Stimulated activated naive CD8-positive, alpha-beta T cell treated with anti-CD3 and anti-CD28 coated beads, Interleukin-15, amount 100 ng/mL, for 72 hours (primary cell): ENCODE results near the gene MLLT11.

Experiments used
- ATAC-seq: fragments of 150-1000 bp; cut with Tn5 transposase; 2 replicates; pipeline ENCODE4 v1.10.0; 2021; ENCODE audit warnings: mild to moderate bottlenecking, moderate library complexity
- DNase-seq, 2 donors: peaks; one replicate each; pipeline ENCODE4 v3.0.0; 2021 to 2022
- H3K27ac Mint-ChIP-seq, 2 donors: one replicate each; pipeline ENCODE4 v1.8.0; 2022; ENCODE audit warnings: mild to moderate bottlenecking in 2 of 2, mixed read lengths in 2 of 2, moderate library complexity in 2 of 2
- H3K27me3 Mint-ChIP-seq: one replicate; pipeline ENCODE4 v1.8.0; 2022; ENCODE audit warnings: mixed read lengths
- H3K4me1 Mint-ChIP-seq: one replicate; pipeline ENCODE4 v1.8.0; 2022; ENCODE audit warnings: mild to moderate bottlenecking, mixed read lengths
- H3K4me3 Mint-ChIP-seq, 2 donors: one replicate each; pipeline ENCODE4 v1.8.0; 2022; ENCODE audit warnings: mild to moderate bottlenecking in 2 of 2, mixed read lengths in 2 of 2, moderate library complexity in 1 of 2
- H3K9me3 Mint-ChIP-seq, 2 donors: one replicate each; pipeline ENCODE4 v1.8.0; 2022; ENCODE audit warnings: mixed read lengths in 2 of 2

MLLT11 gene

GRCh38 chr1:151060007-151060656, at the start of gene MLLT11:
Gene MLLT11, plus strand, starts transcription at chr1:151060397. Its CDS starts 6,828 bp downstream, at chr1:151067225.
- peaks cover 75% of the 10 kb centered on the region for H3K4me1 Mint-ChIP-seq
- H3K27me3 Mint-ChIP-seq: no peaks in the 10 kb centered on the region
- H3K9me3 Mint-ChIP-seq: no peaks in the 10 kb centered on the region
- peak within 1 kb of the TSS; percentile 93 to 95 for H3K4me3 Mint-ChIP-seq
- no peak for ATAC-seq
- peak; percentile 17 to 30 for DNase-seq
- peak within 1 kb of the TSS; percentile 94 to 98 for H3K27ac Mint-ChIP-seq

DNA sequence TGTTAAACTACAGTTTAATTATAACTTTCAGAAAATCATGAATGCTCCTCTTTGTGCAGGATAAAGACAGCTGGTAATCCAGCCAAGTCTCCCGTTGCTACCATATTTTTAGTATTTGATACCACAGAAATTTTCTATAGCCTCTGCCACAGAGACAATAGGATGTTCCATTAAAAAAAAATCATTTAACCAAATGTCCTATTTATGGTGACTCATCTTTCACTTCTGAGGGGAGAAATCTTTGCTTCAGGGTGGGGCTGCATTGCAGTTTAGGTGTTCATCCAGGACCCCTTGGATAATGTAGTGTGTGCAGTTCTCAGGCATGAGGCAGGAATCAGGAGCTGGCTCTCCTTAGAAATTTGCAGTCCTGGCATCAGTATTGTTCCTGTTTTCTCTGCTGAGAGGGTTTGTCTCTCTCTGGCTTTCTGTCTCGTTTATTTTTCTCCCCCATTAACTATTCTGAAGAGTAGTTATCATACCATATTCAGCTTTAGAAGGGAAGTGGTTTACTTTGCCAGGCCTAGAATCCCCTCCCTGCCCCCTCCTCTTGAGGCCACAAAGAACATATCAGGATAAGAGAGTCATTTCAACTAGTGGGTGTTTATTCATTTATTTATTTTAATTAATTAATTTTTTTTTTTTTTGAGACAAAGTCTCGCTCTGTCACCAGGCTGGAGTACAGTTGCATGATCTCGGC, 48.9 kb upstream of the MLLT11 start:
- DNase-seq (no peak), ATAC-seq (no peak)
- H3K4me3 Mint-ChIP-seq: peak overlapping the region; percentile 45 to 46
- H3K9me3 Mint-ChIP-seq: no peaks in the 10 kb centered on the region
- H3K4me1 Mint-ChIP-seq: peaks cover 68% of the 10 kb centered on the region
- H3K27me3 Mint-ChIP-seq: no peaks in the 10 kb centered on the region
- H3K27ac Mint-ChIP-seq: peak overlapping the region in 1 of 2 donors; percentile 75

DNA sequence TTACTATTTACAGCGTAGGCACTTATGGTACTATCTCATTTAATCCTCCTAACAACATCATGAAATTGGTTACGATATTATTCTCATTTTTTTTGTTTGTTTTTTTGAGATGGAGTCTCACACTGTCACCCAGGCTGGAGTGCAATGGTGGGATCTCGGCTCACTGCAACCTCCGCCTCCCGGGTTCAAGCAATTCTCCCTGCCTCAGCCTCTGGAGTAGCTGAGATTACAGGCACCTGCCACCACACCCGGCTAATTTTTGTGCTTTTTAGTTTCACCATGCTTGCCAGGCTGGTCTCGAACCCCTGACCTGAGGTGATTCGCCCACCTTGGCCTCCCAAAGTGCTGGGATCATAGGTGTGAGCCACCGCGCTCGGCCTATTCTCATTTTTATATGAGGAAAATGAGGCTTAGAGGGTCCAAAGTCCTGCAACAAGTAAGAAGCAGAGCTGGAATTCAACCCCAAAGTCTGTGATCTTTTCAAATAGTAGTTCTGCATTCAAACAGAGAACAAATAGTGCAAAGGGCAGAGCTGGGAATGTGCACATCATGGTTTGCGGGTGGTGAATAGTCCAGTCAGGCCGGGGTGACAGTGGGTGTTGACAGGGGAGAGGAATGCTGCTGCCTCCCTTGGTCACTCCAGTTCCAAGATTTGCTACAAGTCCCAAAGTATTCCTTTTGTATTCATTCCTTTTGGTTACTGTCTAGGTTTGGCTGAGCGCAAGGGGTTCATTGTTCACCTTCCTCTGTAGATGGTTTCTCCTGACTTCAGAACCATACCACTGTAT, 47.3 kb upstream of the MLLT11 start:
- no peak for ATAC-seq
- Mint-ChIP-seq H3K4me1 (peaks cover 52% of the 10 kb centered on the region), H3K27ac (no peak overlapping the region), H3K4me3 (no peak overlapping the region), H3K27me3 (no peaks in the 10 kb centered on the region), H3K9me3 (no peaks in the 10 kb centered on the region)
- DNase-seq: no peak

DNA sequence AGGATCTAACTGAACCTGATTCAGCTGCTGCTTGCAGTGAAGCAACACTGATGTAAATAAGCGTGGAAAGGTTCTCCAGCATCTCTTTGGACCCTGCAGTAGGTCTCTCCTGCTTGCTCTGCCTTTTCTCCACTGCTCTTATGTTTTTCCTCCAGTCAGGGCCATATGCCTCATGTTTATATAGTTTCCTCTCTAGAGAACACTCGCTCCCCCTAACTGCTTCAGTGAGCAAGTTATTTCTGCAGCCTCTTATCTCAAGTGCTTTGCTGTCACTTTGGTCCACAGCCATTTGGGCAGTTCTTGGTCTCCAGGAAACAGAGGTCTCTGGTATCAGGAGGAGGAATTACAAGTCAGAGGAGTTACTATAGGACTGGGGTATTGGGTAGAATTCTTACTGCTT, 46.7 kb upstream of the MLLT11 start:
- Mint-ChIP-seq H3K4me1 (peaks cover 48% of the 10 kb centered on the region), H3K4me3 (no peak overlapping the region), H3K9me3 (no peaks in the 10 kb centered on the region), H3K27ac (peak overlapping the region; percentile 5 to 42), H3K27me3 (no peaks in the 10 kb centered on the region)
- no peak for ATAC-seq
- DNase-seq: no peak

- Mint-ChIP-seq H3K4me3 (peak overlapping the region; percentile 50 to 61), H3K27me3 (no peaks in the 10 kb centered on the region), H3K27ac (peak overlapping the region in 1 of 2 donors; percentile 27), H3K4me1 (peaks cover 14% of the 10 kb centered on the region), H3K9me3 (no peaks in the 10 kb centered on the region)
- DNase-seq (peak; percentile 78 to 80), ATAC-seq (peak; percentile 100)
Measured at GRCh38 chr1:151024540-151025146, 35.6 kb upstream of the MLLT11 start.

DNA sequence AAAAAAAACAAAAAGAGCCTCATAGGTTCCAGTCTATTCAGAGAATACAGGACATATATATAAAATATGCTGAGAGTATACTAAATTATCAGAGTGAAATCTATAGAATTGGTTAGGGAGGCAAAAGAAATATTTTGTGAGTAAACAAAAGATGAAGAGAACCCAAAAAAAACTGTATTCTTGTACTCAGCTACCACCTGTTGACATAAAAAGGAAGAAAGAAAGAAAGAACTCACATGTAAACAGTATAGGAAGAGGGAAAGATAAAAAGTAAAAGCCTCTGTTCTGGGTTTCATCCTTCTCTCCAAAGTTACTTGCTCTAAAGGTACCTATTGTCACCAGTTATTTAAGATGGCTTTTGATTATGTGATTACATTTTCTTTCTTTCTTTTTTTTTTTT, 33.7 kb upstream of the MLLT11 start:
- H3K4me1 Mint-ChIP-seq: peaks cover 14% of the 10 kb centered on the region

DNA sequence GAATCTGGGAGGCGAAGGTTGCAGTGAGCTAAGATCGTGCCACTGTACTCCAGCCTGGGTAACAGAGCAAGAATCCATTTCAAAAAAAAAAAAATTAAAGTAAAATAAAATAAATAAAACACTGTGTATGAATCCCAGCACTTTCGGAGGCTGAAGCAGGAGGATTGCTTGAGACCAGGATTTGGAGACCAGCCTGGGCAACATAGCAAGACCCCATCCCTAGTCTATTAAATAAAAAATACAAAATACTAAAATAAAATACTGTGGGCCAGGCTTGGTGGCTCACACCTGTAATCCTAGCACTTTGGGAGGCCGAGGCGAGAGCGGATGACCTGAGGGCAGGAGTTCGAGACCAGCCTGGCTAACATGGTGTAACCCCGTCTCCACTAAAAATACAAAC, 28.0 kb upstream of the MLLT11 start:
- Mint-ChIP-seq H3K9me3 (no peaks in the 10 kb centered on the region), H3K4me3 (no peak overlapping the region), H3K4me1 (no peaks in the 10 kb centered on the region), H3K27me3 (no peaks in the 10 kb centered on the region), H3K27ac (no peak overlapping the region)
- ATAC-seq (no peak), DNase-seq (no peak)

More for the DNA sequence above, 33.7 kb upstream of the MLLT11 start:
- no peaks in the 10 kb centered on the region for H3K27me3 Mint-ChIP-seq
- ATAC-seq (no peak), DNase-seq (no peak)
- H3K27ac Mint-ChIP-seq: no peak overlapping the region
- no peaks in the 10 kb centered on the region for H3K9me3 Mint-ChIP-seq
- H3K4me3 Mint-ChIP-seq: no peak overlapping the region

- no peaks in the 10 kb centered on the region for H3K4me1 Mint-ChIP-seq
- H3K9me3 Mint-ChIP-seq: no peaks in the 10 kb centered on the region
- ATAC-seq (no peak), DNase-seq (no peak)
- peak overlapping the region in 1 of 2 donors; percentile 94 for H3K27ac Mint-ChIP-seq
- no peak overlapping the region for H3K4me3 Mint-ChIP-seq
- H3K27me3 Mint-ChIP-seq: no peaks in the 10 kb centered on the region
Measured at GRCh38 chr1:151035167-151035566, 25.0 kb upstream of the MLLT11 start.

DNA sequence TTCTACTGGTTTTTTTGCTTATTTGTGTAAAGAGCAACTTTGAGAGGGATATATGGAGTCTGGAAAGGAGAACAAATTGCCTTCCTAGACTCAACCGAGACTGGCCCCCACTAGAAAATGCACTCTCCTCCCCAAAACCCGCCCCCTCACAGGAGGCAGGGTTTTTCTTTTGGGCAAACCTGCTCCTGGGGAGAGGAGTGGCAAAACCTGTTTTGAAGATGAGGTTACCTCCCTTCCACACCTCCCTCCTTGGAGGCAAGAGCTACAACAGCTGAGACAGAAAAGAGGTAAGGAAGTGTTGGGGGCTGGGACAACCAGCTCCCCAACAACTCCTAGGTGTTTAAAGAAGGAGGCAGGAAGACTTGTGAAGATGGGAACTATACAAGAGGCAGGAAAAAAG, 23.8 kb upstream of the MLLT11 start, which contains the start of gene BNIPL:
Gene BNIPL, plus strand, starts transcription at position 231 of the 400 bp plus-strand sequence. Its CDS starts 140 bp downstream, at position 371.
- DNase-seq: no peak
- Mint-ChIP-seq H3K9me3 (no peaks in the 10 kb centered on the region), H3K4me3 (no peak within 1 kb of the TSS), H3K4me1 (no peaks in the 10 kb centered on the region), H3K27ac (peak within 1 kb of the TSS; percentile 3 to 64), H3K27me3 (no peaks in the 10 kb centered on the region)
- ATAC-seq: no peak

- Mint-ChIP-seq H3K27me3 (no peaks in the 10 kb centered on the region), H3K4me1 (no peaks in the 10 kb centered on the region), H3K27ac (no peak overlapping the region), H3K4me3 (no peak overlapping the region), H3K9me3 (no peaks in the 10 kb centered on the region)
- ATAC-seq: no peak
- no peak for DNase-seq
Measured at GRCh38 chr1:151037032-151037431, 23.2 kb upstream of the MLLT11 start.

GRCh38 chr1:151039521-151039920, 20.7 kb upstream of the MLLT11 start:
- Mint-ChIP-seq H3K4me1 (peaks cover 15% of the 10 kb centered on the region), H3K27ac (no peak overlapping the region), H3K27me3 (no peaks in the 10 kb centered on the region), H3K9me3 (no peaks in the 10 kb centered on the region), H3K4me3 (no peak overlapping the region)
- ATAC-seq (no peak), DNase-seq (no peak)

DNA sequence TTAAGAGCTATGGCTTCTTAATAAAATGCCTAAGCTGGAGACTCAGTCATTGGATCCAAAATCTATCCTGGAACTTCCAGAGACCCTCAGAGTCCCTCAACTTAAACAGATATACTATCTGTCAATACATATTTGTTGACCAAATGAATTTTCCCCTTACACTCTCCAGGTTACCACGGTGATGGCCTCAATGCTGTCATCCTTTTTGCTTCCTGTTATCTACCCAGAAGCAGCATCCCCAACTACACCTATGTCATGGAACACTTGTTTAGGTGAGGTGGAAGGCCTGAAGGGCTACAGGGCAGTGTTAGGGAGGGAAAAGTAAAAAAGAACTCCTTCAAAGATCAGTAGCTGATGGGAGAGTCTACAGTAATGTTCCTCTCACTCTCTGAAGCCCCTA, 17.0 kb upstream of the MLLT11 start:
- no peak overlapping the region for H3K4me3 Mint-ChIP-seq
- peaks cover 33% of the 10 kb centered on the region for H3K4me1 Mint-ChIP-seq
- H3K9me3 Mint-ChIP-seq: no peaks in the 10 kb centered on the region
- peak overlapping the region in 1 of 2 donors; percentile 37 for H3K27ac Mint-ChIP-seq
- no peaks in the 10 kb centered on the region for H3K27me3 Mint-ChIP-seq
- ATAC-seq (peak; percentile 55), DNase-seq (no peak)

DNA sequence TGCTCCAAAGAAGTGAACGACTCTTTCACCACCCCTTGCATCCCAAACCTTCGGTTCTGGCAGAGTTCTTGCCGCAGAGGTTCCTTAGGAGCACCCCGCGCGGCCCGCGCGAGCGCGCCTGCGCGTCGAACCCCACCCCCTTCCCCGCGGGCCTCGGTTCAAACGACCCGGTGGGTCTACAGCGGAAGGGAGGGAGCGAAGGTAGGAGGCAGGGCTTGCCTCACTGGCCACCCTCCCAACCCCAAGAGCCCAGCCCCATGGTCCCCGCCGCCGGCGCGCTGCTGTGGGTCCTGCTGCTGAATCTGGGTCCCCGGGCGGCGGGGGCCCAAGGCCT, 12.6 kb upstream of the MLLT11 start, which contains the start of gene C1orf56:
Gene C1orf56, plus strand, starts transcription at position 161 of the 334 bp plus-strand sequence. Its CDS starts 97 bp downstream, at position 258.
- peak; percentile 69 for ATAC-seq
- H3K27me3 Mint-ChIP-seq: no peaks in the 10 kb centered on the region
- H3K27ac Mint-ChIP-seq: peak within 1 kb of the TSS; percentile 96 to 98
- H3K4me3 Mint-ChIP-seq: peak within 1 kb of the TSS; percentile 92 to 96
- peaks cover 66% of the 10 kb centered on the region for H3K4me1 Mint-ChIP-seq
- no peaks in the 10 kb centered on the region for H3K9me3 Mint-ChIP-seq
- DNase-seq: peak; percentile 56 to 62

DNA sequence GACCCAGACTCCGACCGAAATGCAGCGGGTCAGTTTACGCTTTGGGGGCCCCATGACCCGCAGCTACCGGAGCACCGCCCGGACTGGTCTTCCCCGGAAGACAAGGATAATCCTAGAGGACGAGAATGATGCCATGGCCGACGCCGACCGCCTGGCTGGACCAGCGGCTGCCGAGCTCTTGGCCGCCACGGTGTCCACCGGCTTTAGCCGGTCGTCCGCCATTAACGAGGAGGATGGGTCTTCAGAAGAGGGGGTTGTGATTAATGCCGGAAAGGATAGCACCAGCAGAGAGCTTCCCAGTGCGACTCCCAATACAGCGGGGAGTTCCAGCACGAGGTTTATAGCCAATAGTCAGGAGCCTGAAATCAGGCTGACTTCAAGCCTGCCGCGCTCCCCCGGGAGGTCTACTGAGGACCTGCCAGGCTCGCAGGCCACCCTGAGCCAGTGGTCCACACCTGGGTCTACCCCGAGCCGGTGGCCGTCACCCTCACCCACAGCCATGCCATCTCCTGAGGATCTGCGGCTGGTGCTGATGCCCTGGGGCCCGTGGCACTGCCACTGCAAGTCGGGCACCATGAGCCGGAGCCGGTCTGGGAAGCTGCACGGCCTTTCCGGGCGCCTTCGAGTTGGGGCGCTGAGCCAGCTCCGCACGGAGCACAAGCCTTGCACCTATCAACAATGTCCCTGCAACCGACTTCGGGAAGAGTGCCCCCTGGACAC, 12.1 kb upstream of the MLLT11 start:
- peak overlapping the region; percentile 96 to 98 for H3K27ac Mint-ChIP-seq
- no peaks in the 10 kb centered on the region for H3K27me3 Mint-ChIP-seq
- H3K9me3 Mint-ChIP-seq: no peaks in the 10 kb centered on the region
- peak; percentile 91 for ATAC-seq
- peak overlapping the region; percentile 92 to 96 for H3K4me3 Mint-ChIP-seq
- DNase-seq: peak; percentile 72 to 79
- H3K4me1 Mint-ChIP-seq: peaks cover 65% of the 10 kb centered on the region

DNA sequence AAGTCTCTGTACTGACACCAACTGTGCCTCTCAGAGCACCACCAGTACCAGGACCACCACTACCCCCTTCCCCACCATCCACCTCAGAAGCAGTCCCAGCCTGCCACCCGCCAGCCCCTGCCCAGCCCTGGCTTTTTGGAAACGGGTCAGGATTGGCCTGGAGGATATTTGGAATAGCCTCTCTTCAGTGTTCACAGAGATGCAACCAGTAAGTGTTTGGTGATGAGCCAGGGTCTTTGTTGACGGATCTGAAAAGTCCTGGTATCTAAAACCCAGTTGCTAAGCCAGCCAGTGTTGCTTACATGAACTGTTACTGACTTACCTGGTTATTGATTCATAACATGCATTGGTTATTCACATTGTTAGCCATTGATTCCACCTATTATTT, 11.6 kb upstream of the MLLT11 start:
- ATAC-seq (peak; percentile 16), DNase-seq (no peak)
- Mint-ChIP-seq H3K27me3 (no peaks in the 10 kb centered on the region), H3K27ac (peak overlapping the region; percentile 96 to 98), H3K4me3 (peak overlapping the region; percentile 92 to 96), H3K4me1 (peaks cover 59% of the 10 kb centered on the region), H3K9me3 (no peaks in the 10 kb centered on the region)
